Fibroblast of lung (primary cell): Measurements from ENCODE around the gene PCDHA12.

Source experiments
- EZH2 ChIP-seq: IDR thresholded peaks from 2 replicates; pipeline ENCODE4 v1.5.1; 2012; ENCODE audit warnings: low read length, control low read depth, mild to moderate bottlenecking; ENCODE audit errors: missing control alignments
- TF ChIP-seq, protein P1 (sequence below), 2 donors: IDR thresholded peaks in 1 of 2; conservative IDR thresholded peaks in 1 of 2; 1 replicate in 1 of 2; 2 replicates in 1 of 2; pipeline ENCODE4 v1.5.1; 2011 to 2012; ENCODE audit warnings: low read length in 2 of 2, control low read depth in 1 of 2, inconsistent platforms in 1 of 2, low read depth in 1 of 2, mild to moderate bottlenecking in 1 of 2

DNA sequence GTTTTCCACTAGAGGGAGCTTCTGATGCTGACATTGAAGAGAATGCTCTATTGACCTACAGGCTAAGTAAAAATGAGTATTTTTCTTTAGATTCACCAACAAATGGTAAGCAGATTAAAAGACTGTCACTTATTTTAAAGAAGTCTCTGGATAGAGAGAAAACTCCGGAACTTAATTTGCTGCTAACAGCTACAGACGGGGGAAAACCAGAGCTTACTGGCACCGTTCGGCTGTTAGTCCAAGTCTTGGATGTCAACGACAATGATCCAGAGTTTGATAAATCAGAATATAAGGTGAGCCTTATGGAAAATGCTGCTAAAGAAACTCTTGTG is 5.6 kb upstream of the PCDHA12 start:
- TF ChIP-seq, protein P1, sequence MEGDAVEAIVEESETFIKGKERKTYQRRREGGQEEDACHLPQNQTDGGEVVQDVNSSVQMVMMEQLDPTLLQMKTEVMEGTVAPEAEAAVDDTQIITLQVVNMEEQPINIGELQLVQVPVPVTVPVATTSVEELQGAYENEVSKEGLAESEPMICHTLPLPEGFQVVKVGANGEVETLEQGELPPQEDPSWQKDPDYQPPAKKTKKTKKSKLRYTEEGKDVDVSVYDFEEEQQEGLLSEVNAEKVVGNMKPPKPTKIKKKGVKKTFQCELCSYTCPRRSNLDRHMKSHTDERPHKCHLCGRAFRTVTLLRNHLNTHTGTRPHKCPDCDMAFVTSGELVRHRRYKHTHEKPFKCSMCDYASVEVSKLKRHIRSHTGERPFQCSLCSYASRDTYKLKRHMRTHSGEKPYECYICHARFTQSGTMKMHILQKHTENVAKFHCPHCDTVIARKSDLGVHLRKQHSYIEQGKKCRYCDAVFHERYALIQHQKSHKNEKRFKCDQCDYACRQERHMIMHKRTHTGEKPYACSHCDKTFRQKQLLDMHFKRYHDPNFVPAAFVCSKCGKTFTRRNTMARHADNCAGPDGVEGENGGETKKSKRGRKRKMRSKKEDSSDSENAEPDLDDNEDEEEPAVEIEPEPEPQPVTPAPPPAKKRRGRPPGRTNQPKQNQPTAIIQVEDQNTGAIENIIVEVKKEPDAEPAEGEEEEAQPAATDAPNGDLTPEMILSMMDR (conservative IDR thresholded peaks at IDR 0.05 in 1 of 2, IDR thresholded peaks at IDR 0.05 in 1 of 2; ENCODE audit: low read depth in 1 of 2, low read length in 2 of 2) = no peak
- no peak for TF ChIP-seq EZH2
